PC-3 (cell line): Measurements from ENCODE around the gene FBXO44. TPM values are rescaled to one million over a fixed set of nuclear protein-coding genes. Genes with fewer than 3 reads are reported as not detected.

Source experiments
- ATAC-seq: fragments of 200-7000 bp; cut with Tn5 transposase; 2 replicates; pipeline ENCODE4 v1.9.1; 2020; ENCODE audit warnings: mild to moderate bottlenecking, moderate library complexity
- BruUV-seq: library from RNA; stranded (reverse); fragments of 400-500 nt; replicated peaks from 2 replicates; lab custom pipeline; 2021; lab: Mats Ljungman, UMichigan
- CTCF ChIA-PET: fragments of 300-600 bp; sonication (Branson Sonifier 250); formaldehyde crosslinking; loops from one replicate; lab custom pipeline; 2022; ENCODE audit warnings: antibody characterized with exemption; lab: Charles Lee
- POLR2A ChIA-PET: fragments of 300-600 bp; sonication (Branson Sonifier 250); formaldehyde crosslinking; loops from one replicate; lab custom pipeline; 2022; ENCODE audit warnings: antibody characterized with exemption; ENCODE audit not compliant: unreplicated experiment; lab: Charles Lee
- DNase-seq: peaks from one replicate; pipeline ENCODE4 v3.0.0-alpha.2; 2015
- H2AFZ ChIP-seq: fragments of 300-600 bp; sonication (generic); 2 replicates; pipeline ENCODE4 v1.6.0; 2016; ENCODE audit warnings: antibody characterized with exemption, low read length
- H3F3A ChIP-seq: fragments of 300-600 bp; sonication (generic); one replicate; pipeline ENCODE4 v1.6.0; 2017; ENCODE audit warnings: antibody characterized with exemption, low read length, control low read depth, mild to moderate bottlenecking; ENCODE audit not compliant: unreplicated experiment
- H3K27ac ChIP-seq: fragments of 300-600 bp; sonication (generic); 2 replicates; pipeline ENCODE4 v1.5.1; 2016; ENCODE audit warnings: mild to moderate bottlenecking, low read length
- H3K27me3 ChIP-seq: fragments of 300-600 bp; sonication (generic); 2 replicates; pipeline ENCODE4 v1.6.1; 2016; ENCODE audit warnings: low read length, mixed read lengths
- H3K36me3 ChIP-seq: fragments of 300-600 bp; sonication (generic); 2 replicates; pipeline ENCODE4 v1.6.1; 2016; ENCODE audit warnings: low read depth, mixed run types, low read length, mixed read lengths
- H3K4me1 ChIP-seq: fragments of 300-600 bp; sonication (generic); 2 replicates; pipeline ENCODE4 v1.5.1; 2016; ENCODE audit warnings: low read length; ENCODE audit not compliant: insufficient read depth
- H3K4me2 ChIP-seq: fragments of 300-600 bp; sonication (generic); 2 replicates; pipeline ENCODE4 v1.6.0; 2016; ENCODE audit warnings: low read length
- H3K4me3 ChIP-seq: fragments of 300-600 bp; sonication (generic); 2 replicates; pipeline ENCODE4 v1.5.1; 2016; ENCODE audit warnings: mild to moderate bottlenecking, low read length, mixed read lengths
- H3K79me2 ChIP-seq: fragments of 300-600 bp; sonication (generic); 2 replicates; pipeline ENCODE4 v1.6.1; 2017; ENCODE audit warnings: low read length, mixed read lengths
- H3K9ac ChIP-seq: fragments of 300-600 bp; sonication (generic); 2 replicates; pipeline ENCODE4 v1.6.0; 2016; ENCODE audit warnings: mild to moderate bottlenecking, low read length
- H3K9me2 ChIP-seq: fragments of 300-600 bp; sonication (generic); replicated peaks from 2 replicates; pipeline ENCODE4 v1.6.1; 2016; ENCODE audit warnings: mixed run types, low read length, mixed read lengths
- H3K9me3 ChIP-seq: fragments of 300-600 bp; sonication (generic); 2 replicates; pipeline ENCODE4 v1.6.1; 2016; ENCODE audit warnings: low read length, mixed read lengths
- H4K20me1 ChIP-seq: fragments of 300-600 bp; sonication (generic); 2 replicates; pipeline ENCODE4 v1.6.1; 2016; ENCODE audit warnings: low read length, mixed read lengths
- CTCF ChIP-seq: fragments of 300-600 bp; sonication (generic); conservative IDR thresholded peaks from 2 replicates; pipeline ENCODE4 v1.5.1; 2017; ENCODE audit warnings: antibody characterized with exemption, low read depth, mild to moderate bottlenecking, low read length
- EZH2 ChIP-seq: fragments of 300-600 bp; sonication (generic); IDR thresholded peaks from one replicate; pipeline ENCODE4 v1.6.1; 2017; ENCODE audit warnings: antibody characterized with exemption, mild to moderate bottlenecking, low read length; ENCODE audit not compliant: unreplicated experiment
- EZH2phosphoT487 ChIP-seq: fragments of 300-600 bp; sonication (generic); IDR thresholded peaks from 2 replicates; pipeline ENCODE4 v1.6.1; 2018; ENCODE audit warnings: mild to moderate bottlenecking, antibody characterized with exemption, low read length, borderline replicate concordance
- intact Hi-C: fragments of 100-400 bp; cut with micrococcal nuclease; formaldehyde crosslinking; loops from 2 replicates; pipeline ENCODE4 v1.9.0; 2023
- total RNA-seq: library from RNA; depleted of rRNA; stranded (reverse); fragments of >200 nt; gene quantifications from 2 replicates; pipeline ENCODE4 v1.2.3, GENCODE V29; 2014

FBXO44 gene
- total RNA-seq, 1 experiment from 2014 or later = 23.5 TPM

GRCh38 chr1:11691302-11691914 lies 36.7 kb downstream of the FBXO44 start, which contains the start of gene DRAXIN:
Gene DRAXIN (plus strand): TSS chr1:11691710. CDS start chr1:11706259, 14,549 bp downstream.
- Histone ChIP-seq H2AFZ (0 out of 2 replicates have a peak within 1 kb of the TSS, but pooled peaks have one; percentile 20), H3K79me2 (no peaks in the 10 kb centered on the region), H3K27ac (no peak within 1 kb of the TSS), H3K9ac (no peak within 1 kb of the TSS), H3K9me3 (no peaks in the 10 kb centered on the region), H3K4me1 (peaks cover 19% of the 10 kb centered on the region), H3K27me3 (peaks cover 24% of the 10 kb centered on the region), H3K4me3 (peak within 1 kb of the TSS; percentile 55; the same call in 1 of the 2 replicates), H3F3A (no peaks in the 10 kb centered on the region), H3K36me3 (no peaks in the 10 kb centered on the region), H3K4me2 (peak within 1 kb of the TSS; percentile 65), H3K9me2 (no peaks in the 10 kb centered on the region), H4K20me1 (no peaks in the 10 kb centered on the region)
- DNase-seq (no peak), ATAC-seq (no peak; the same call in 1 of the 2 replicates)
- TF ChIP-seq EZH2 = no peak
- TF ChIP-seq EZH2phosphoT487 = no peak
- no peak for TF ChIP-seq CTCF
- CTCF ChIA-PET = no interaction called here
- no TSS peak for BruUV-seq
- intact Hi-C loops = no loop called here
- POLR2A ChIA-PET = no interaction called here

GRCh38 chr1:11691928-11692711 lies 37.4 kb downstream of the FBXO44 start:
- H2AFZ ChIP-seq = no peak overlapping the region
- ATAC-seq = no peak
- POLR2A ChIA-PET = no interaction called here
- TF ChIP-seq CTCF = no peak
- no peak for TF ChIP-seq EZH2phosphoT487
- TF ChIP-seq EZH2 = no peak
- H3K27me3 ChIP-seq = peaks cover 24% of the 10 kb centered on the region
- H3F3A ChIP-seq = no peaks in the 10 kb centered on the region
- H3K4me3 ChIP-seq = no peak overlapping the region
- no peak overlapping the region for H3K4me2 ChIP-seq
- no TSS peak for BruUV-seq
- H3K9ac ChIP-seq = no peak overlapping the region
- DNase-seq = no peak
- H3K36me3 ChIP-seq = no peaks in the 10 kb centered on the region
- no peaks in the 10 kb centered on the region for H3K9me2 ChIP-seq
- H3K4me1 ChIP-seq = peaks cover 19% of the 10 kb centered on the region
- H3K79me2 ChIP-seq = no peaks in the 10 kb centered on the region
- no peak overlapping the region for H3K27ac ChIP-seq
- no peaks in the 10 kb centered on the region for H3K9me3 ChIP-seq
- H4K20me1 ChIP-seq = no peaks in the 10 kb centered on the region
- CTCF ChIA-PET = no interaction called here
- intact Hi-C loops = no loop called here
